Measurements from ENCODE around the gene FADS1.

The FADS1 gene

GRCh38 chr11:61817471-61818202 is 834 bp upstream of the FADS1 start:
- no peak for DNase-seq

- DNase-seq = peak; percentile 94
These were observed 740 bp downstream of the FADS1 start for GRCh38 chr11:61815790-61816735.

DNA sequence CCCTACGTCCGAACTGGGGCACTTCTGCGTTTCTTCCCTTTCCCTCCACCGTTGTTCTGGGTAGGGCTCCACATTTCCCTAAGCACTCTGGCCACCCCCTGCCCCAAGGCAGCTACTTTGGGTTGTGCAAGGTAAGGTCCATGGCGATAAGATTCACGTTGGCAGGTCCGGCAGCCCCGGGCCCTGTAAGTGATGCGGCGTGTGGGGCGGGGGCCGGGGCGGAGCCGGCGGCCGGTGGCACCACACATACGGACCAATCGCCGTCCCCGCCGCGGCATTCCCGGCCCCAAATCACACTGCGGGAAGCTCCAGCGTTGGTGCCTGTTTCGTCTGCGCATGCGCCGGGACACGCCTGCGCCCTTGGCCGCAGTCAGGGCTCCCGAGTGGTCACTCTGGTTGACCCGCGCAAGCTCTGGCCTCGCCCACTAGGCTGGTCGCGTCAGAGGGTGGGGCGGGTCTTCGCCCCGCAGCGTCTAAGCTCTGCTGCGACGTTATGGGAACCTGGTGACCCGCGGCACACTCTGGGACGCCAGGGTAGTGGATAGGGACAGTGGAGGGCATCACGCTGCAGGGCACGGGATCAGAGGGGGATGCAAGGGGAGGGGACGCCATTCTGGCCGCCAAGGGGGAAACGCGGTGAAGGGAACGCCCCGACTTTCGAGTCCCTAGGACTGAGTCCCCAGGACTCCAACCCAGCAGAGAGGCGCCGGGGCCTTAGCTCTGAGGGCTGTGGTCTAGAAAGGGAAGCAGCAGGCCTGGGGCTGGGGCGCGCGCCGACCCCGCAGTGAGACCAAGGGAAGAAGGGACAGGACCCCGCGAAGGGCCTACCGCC is 1.6 kb downstream of the FADS1 start:
- DNase-seq = peak; percentile 94

GRCh38 chr11:61814247-61814957 is 2.4 kb downstream of the FADS1 start:
- DNase-seq = no peak

GRCh38 chr11:61812736-61813411 is 3.9 kb downstream of the FADS1 start:
- DNase-seq = no peak

DNA sequence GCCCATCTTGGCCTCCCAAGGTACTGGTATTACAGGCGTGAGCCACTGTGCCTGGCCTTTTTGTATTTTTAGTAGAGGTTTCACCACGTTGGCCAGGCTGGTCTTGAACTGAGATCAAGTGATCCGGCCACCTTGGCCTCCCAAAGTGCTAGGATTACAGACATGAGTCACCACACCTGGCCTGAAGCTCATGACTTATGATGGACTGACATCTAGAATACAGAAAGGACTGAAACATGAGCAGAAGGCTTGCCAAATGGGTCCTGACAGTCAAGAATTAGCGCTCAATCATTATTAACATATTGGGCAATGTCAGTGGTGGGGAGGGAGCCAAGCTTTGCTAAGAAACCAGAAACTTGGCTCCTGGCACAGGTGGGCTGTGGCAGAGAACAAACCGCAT is 5.0 kb downstream of the FADS1 start:
- DNase-seq = no peak

GRCh38 chr11:61810671-61811175 is 6.1 kb downstream of the FADS1 start:
- no peak for DNase-seq

- no peak for DNase-seq
These were observed 10.0 kb downstream of the FADS1 start for GRCh38 chr11:61806785-61807184.

DNA sequence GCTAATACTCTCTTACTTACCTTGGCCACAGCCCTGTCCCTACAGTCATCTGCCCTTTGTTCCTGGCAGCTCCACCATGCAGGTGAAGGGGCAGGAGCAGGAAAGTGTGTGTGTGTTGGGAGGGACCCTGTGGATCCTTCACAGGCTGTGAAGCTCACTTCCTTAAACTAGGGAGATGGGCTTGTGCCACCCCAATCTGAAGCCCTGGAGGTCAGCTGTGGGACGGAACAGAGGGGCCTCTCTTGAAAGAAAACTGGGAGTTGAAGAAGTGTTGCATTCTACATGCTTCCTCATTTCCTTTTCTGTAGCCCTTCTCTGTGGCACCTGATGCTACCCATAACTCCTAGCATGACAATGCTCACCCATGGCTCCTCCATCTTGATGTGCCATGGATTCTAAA is 11.7 kb downstream of the FADS1 start:
- DNase-seq = no peak

DNA sequence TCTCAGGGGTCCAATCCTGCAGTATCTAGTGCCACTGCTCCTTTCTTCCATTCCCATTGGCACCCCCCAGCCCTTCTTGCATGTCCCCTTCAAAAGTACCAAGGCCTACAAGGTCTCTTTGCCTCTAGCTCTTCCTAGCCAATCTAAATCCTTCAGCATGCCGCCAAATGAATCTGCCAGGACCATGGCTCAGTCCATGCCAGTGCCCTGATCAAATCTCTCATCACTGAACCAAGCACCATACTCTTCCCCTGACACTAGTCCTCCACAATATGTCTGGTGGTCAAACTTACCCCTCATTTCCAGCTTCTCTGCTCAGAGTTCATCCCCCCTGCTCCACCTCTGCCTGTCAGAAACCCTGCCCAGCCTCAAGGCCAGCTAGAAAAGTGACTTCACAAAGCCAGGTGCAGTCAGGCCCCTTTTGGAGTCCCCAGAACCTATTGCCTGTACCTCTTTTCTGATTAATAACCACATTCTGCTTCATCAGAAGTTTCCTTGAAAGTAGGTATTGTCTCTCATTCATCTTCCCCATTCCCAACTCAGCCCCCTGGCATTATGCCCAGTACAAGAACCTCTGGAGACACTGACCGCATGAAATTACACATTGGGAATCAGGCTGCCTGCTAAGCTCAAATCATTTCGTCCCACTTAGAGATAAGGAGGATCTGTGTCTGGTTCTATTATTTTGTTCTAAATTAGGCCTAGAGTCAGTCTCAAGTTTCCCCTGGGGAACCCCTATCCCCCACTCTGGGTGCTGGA is 12.7 kb downstream of the FADS1 start:
- DNase-seq = no peak

DNA sequence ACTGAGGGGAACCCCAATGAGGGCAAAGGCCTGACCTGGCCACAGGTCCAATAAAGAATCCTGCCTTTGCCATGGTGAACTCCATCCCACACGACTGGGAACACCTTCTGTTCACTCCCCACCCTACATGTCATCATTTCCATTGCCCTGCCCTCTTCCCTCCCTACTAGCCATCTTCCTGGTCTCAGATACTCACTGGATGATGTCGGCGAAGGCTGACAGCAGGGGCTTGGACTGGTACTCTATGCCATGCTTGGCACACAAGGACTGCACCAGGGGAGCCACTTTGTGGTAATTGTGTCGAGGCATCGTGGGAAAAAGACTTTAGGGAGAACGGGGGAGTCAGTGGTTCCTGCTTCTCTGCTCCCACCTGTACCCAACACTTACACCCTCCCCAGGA is 14.2 kb downstream of the FADS1 start:
- DNase-seq = no peak

DNA sequence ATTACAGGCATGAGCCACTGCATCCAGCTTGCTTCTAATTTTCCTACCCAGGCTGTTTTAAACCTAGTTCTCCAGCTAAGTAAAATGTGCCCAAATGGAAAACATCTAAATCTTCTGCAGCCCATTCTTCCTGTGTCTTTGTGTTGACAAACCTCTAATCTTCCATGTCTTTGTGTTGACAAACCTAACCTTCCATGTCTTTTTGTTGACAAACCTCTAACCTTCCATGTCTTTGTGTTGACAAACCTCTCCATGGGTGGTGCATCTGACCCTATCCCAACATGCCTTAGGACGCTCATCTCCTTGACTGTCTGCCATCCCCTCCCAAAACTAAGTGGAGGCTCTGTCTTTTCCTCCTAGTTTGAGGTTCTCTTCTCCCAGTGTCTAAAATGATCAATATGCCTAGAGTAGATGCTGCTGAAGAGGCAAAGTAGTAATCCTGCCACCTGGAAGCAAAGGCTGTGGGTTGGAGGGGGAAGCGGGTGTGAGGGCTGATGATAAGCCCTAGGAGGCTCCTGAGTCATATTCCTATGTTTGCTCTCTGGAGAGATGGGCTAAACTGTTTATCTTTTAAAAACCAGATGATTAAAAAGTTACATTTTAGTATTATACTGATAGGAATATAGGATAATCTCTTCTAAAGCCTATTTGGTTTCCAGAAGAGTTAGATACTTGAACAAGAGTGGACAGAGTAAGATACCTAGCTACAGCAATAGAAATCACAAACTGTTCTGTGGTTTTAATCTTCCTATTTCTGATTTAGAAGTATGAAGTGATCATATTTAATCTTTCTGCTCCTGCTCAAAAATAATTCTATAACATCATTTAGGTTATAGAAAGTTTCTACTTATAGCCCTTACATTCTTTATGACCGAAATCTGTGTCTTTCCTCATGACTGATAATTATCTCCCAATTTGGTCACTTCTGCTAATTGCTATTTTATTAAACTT is 16.2 kb downstream of the FADS1 start:
- DNase-seq = no peak

GRCh38 chr11:61799665-61800284 is 17.0 kb downstream of the FADS1 start:
- DNase-seq = no peak

GRCh38 chr11:61797263-61797944 is 19.4 kb downstream of the FADS1 start:
- DNase-seq = peak; percentile 68

- no peak for DNase-seq
These were observed 20.8 kb downstream of the FADS1 start for GRCh38 chr11:61795876-61796526.

DNA sequence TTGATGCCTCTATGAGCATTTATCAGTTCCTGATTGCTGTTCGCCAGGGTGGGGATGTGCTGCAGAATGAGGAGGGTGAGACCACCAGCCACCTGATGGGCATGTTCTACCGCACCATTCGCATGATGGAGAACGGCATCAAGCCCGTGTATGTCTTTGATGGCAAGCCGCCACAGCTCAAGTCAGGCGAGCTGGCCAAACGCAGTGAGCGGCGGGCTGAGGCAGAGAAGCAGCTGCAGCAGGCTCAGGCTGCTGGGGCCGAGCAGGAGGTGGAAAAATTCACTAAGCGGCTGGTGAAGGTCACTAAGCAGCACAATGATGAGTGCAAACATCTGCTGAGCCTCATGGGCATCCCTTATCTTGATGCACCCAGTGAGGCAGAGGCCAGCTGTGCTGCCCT is 21.3 kb downstream of the FADS1 start:
- DNase-seq = no peak

- DNase-seq = no peak
These were observed 22.2 kb downstream of the FADS1 start for GRCh38 chr11:61794579-61794978.

DNA sequence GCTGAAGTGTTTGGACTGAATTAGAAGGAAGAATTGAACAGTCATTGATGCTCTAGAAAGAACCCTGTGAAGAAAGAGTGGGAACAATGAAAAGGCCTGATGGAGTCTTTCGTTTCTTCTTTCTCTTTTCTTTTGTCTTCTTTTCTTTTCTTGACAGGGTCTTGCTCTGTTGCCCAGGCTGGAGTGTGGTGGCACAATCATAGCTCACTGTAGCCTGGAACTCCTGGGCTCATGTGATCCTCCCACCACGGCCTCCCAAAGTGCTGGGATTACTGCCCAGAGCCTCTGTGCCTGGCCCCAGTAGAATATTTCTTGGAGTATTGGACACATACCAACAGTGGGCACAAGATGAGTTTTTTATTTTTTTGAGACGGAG is 23.0 kb downstream of the FADS1 start:
- no peak for DNase-seq

All from NCI-H1092 treated with DMSO at 0.1 percent for 48 hours (cell line).